ENCODE data around the gene TRIM51.
"Not testable (repeated sequence)": the region's sequence is repeated elsewhere in the genome, so short reads cannot be mapped to it uniquely, and the experiment has no call there.

TRIM51 gene

DNA sequence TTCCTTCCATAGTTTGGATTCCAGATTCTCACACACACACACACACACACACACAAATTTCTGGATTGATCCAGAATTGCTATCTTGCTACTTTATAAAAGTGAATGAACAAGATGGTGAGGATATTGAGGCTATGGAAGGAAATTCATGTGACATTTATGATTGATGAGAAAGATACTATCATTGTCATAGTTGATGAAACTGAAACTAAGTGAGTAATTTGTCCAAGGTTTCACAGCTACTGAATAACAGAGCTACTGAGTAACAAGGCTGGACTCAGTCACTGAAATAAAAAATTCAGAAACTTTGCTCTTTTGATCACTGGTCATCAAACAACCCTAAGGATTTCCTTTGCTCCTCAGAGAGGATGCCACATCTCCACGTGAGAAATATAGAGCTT lies 28.4 kb upstream of the TRIM51 start:
- Histone ChIP-seq H3K27me3 (ENCODE audit: control insufficient read depth, insufficient read depth, low read length) (no peaks in the 10 kb centered on the region), H3K4me3 (ENCODE audit: low read depth, low read length) (no peak overlapping the region), H3K79me2 (no peaks in the 10 kb centered on the region), H3K9me3 (ENCODE audit: control insufficient read depth, low read length) (no peaks in the 10 kb centered on the region), H3K9ac (no peak overlapping the region), H3K36me3 (ENCODE audit: control insufficient read depth, insufficient read depth, low read length) (no peaks in the 10 kb centered on the region), H3K27ac (no peak overlapping the region), H3K4me2 (ENCODE audit: low read length) (no peak overlapping the region), H2AFZ (no peak overlapping the region), H3K4me1 (no peaks in the 10 kb centered on the region)
- TF ChIP-seq, protein P1, sequence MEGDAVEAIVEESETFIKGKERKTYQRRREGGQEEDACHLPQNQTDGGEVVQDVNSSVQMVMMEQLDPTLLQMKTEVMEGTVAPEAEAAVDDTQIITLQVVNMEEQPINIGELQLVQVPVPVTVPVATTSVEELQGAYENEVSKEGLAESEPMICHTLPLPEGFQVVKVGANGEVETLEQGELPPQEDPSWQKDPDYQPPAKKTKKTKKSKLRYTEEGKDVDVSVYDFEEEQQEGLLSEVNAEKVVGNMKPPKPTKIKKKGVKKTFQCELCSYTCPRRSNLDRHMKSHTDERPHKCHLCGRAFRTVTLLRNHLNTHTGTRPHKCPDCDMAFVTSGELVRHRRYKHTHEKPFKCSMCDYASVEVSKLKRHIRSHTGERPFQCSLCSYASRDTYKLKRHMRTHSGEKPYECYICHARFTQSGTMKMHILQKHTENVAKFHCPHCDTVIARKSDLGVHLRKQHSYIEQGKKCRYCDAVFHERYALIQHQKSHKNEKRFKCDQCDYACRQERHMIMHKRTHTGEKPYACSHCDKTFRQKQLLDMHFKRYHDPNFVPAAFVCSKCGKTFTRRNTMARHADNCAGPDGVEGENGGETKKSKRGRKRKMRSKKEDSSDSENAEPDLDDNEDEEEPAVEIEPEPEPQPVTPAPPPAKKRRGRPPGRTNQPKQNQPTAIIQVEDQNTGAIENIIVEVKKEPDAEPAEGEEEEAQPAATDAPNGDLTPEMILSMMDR (IDR thresholded peaks at IDR 0.05) = no peak

DNA sequence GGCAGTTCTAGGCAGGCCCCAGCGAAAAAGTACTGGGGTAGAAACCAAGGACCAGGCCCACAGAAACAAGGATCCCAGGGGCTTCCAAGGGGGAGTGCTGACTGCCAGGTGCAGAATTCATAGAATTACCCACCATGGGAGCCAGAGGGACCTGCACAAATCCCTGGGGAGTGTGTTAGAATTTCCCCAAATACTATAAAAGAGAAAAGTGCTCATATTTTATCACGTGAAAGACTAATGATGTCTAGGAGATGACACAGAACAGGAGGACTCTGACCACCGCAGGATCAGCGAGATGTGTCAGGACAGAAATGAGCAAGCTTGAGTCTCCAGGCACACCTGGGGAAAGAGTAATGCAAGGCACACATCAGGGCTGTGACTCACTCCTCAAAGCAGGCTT lies 15.7 kb upstream of the TRIM51 start:
- not testable (repeated sequence) for H3K27ac ChIP-seq; H3K27me3 ChIP-seq (ENCODE audit: control insufficient read depth, insufficient read depth, low read length); H3K4me2 ChIP-seq (ENCODE audit: low read length); H3K9ac ChIP-seq; H3K79me2 ChIP-seq; H3K36me3 ChIP-seq (ENCODE audit: control insufficient read depth, insufficient read depth, low read length); H3K4me1 ChIP-seq; H3K4me3 ChIP-seq (ENCODE audit: low read depth, low read length); H2AFZ ChIP-seq; H3K9me3 ChIP-seq (ENCODE audit: control insufficient read depth, low read length)

DNA sequence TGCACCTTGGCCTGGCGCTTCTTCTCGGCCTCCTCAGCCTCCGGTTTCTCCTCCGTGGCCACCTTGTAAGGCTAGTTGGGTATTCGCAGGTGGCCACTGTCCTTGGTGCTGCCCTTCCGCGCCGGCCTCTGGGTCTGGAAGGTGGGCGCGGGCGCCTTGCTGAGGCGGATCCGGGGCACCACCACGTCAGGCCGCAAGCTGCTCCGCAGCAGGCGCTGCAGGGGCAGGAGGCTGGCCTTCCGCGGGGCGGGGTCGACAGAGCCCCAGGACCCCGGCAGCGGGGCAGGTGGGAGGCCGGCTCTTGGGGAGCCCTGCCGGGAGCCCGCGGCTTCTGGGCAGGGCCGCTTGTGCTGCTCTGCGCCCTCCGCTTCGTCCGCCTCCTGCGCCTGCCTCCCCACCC lies 10.4 kb upstream of the TRIM51 start:
- not testable (repeated sequence) for H3K4me2 ChIP-seq (ENCODE audit: low read length); H3K27me3 ChIP-seq (ENCODE audit: control insufficient read depth, insufficient read depth, low read length); H3K27ac ChIP-seq; H3K4me1 ChIP-seq; H3K9ac ChIP-seq; H3K9me3 ChIP-seq (ENCODE audit: control insufficient read depth, low read length); H3K36me3 ChIP-seq (ENCODE audit: control insufficient read depth, insufficient read depth, low read length); H3K79me2 ChIP-seq; H3K4me3 ChIP-seq (ENCODE audit: low read depth, low read length); H2AFZ ChIP-seq

DNA sequence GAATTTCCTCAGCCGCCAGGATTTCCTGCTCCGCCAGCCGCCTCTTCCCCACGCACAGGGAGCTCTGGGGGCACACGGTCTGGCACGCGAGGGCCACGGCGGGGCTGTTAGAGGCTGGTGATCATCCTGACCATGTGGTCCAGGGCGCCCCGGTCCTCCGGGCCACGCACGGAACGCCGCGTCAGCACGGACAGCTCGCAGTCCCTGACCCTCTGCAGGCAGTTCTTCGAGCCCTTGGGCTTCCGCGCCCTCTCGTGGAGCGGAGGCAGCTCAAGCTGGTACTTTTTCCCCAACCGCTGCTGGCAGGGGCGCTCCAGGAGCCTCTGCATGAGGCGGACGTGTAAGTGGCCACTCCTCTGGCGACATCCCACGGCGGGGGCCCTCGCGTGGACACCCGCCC lies 10.0 kb upstream of the TRIM51 start:
- H3K9me3 ChIP-seq (ENCODE audit: control insufficient read depth, low read length); H3K27me3 ChIP-seq (ENCODE audit: control insufficient read depth, insufficient read depth, low read length); H3K27ac ChIP-seq; H3K4me1 ChIP-seq; H2AFZ ChIP-seq; H3K9ac ChIP-seq; H3K36me3 ChIP-seq (ENCODE audit: control insufficient read depth, insufficient read depth, low read length); H3K4me3 ChIP-seq (ENCODE audit: low read depth, low read length); H3K4me2 ChIP-seq (ENCODE audit: low read length); H3K79me2 ChIP-seq: not testable (repeated sequence)

DNA sequence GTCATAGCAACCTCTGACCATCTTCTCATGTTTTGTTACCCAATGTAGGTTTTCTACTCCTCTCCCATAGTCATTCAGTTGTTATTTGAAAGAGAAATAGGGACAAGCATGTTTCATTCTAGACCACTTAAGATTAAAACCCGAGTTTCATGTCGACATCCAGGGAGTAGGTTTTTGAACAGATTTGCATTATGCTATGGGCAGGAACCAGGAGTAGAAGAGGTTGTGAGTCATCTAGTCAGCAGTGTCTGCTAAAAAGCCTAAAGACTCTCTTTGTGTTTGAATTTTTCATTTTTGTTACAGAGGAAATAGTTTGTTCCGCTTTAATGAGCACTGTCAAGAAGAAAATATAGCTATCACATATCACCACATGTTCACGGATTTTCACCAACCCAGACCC lies 1.9 kb downstream of the TRIM51 start:
- H3K27me3 ChIP-seq (ENCODE audit: control insufficient read depth, insufficient read depth, low read length); H3K79me2 ChIP-seq; H3K4me3 ChIP-seq (ENCODE audit: low read depth, low read length); H3K4me2 ChIP-seq (ENCODE audit: low read length); H3K36me3 ChIP-seq (ENCODE audit: control insufficient read depth, insufficient read depth, low read length); H3K9me3 ChIP-seq (ENCODE audit: control insufficient read depth, low read length); H2AFZ ChIP-seq; H3K4me1 ChIP-seq; H3K9ac ChIP-seq; H3K27ac ChIP-seq: not testable (repeated sequence)

DNA sequence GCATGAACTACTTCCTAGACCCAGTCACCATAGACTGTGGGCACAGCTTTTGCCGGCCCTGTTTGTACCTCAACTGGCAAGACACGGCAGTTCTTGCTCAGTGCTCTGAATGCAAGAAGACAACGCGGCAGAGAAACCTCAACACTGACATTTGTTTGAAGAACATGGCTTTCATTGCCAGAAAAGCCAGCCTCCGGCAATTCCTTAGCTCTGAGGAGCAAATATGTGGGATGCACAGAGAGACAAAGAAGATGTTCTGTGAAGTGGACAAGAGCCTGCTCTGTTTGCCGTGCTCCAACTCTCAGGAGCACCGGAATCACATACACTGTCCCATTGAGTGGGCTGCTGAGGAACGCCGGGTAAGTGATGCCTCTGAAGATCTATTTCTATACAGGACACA lies 2.4 kb downstream of the TRIM51 start:
- not testable (repeated sequence) for H3K36me3 ChIP-seq (ENCODE audit: control insufficient read depth, insufficient read depth, low read length); H3K4me3 ChIP-seq (ENCODE audit: low read depth, low read length)

DNA sequence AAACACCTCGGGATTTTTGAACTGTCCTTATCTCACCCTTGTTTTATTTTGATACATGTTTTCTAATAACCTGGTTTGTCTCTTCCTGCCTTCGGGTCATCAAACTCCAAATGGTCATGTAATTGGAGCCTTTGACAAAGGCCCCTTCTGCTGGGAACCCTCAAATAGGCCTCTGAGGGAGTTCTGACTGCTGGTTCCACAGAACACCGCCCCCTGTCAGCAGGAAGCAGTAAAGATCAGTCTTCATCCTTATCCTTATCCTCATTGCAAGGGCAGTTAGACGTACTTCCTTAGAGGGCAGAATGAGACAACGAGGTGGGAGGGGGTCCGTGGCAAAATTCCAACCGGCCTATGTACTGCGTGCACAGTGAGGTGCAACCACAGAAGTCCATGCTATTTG lies 12.1 kb downstream of the TRIM51 start:
- H3K36me3 ChIP-seq (ENCODE audit: control insufficient read depth, insufficient read depth, low read length) = no peaks in the 10 kb centered on the region
- TF ChIP-seq, protein P1 (IDR thresholded peaks at IDR 0.05) = no peak

More for the DNA sequence above, 2.4 kb downstream of the TRIM51 start:
- H3K9me3 ChIP-seq (ENCODE audit: control insufficient read depth, low read length); H3K4me1 ChIP-seq; H3K4me2 ChIP-seq (ENCODE audit: low read length); H3K27ac ChIP-seq; H3K27me3 ChIP-seq (ENCODE audit: control insufficient read depth, insufficient read depth, low read length); H3K79me2 ChIP-seq; H3K9ac ChIP-seq; H2AFZ ChIP-seq: not testable (repeated sequence)

More for the DNA sequence above, 12.1 kb downstream of the TRIM51 start:
- H3K27me3 ChIP-seq (ENCODE audit: control insufficient read depth, insufficient read depth, low read length) = no peaks in the 10 kb centered on the region
- H3K4me2 ChIP-seq (ENCODE audit: low read length) = no peak overlapping the region
- no peaks in the 10 kb centered on the region for H3K4me1 ChIP-seq
- H3K9me3 ChIP-seq (ENCODE audit: control insufficient read depth, low read length) = no peaks in the 10 kb centered on the region
- no peak overlapping the region for H3K9ac ChIP-seq
- no peaks in the 10 kb centered on the region for H3K79me2 ChIP-seq
- H2AFZ ChIP-seq = no peak overlapping the region
- no peak overlapping the region for H3K4me3 ChIP-seq (ENCODE audit: low read depth, low read length)
- no peak overlapping the region for H3K27ac ChIP-seq
